ENCODE results near the gene AP4E1. TPM values are rescaled to one million over a fixed set of nuclear protein-coding genes. Genes with fewer than 3 reads are reported as not detected.
A peak's percentile ranks its signal among the peaks of the same experiment; 100 is the strongest.

Gene AP4E1
- total RNA-seq, 3 donors from 2014 or later (not counting 1 experiment from before 2014, with no cell fraction given), result 13.1 to 14.5 (median 14.1) TPM

DNA sequence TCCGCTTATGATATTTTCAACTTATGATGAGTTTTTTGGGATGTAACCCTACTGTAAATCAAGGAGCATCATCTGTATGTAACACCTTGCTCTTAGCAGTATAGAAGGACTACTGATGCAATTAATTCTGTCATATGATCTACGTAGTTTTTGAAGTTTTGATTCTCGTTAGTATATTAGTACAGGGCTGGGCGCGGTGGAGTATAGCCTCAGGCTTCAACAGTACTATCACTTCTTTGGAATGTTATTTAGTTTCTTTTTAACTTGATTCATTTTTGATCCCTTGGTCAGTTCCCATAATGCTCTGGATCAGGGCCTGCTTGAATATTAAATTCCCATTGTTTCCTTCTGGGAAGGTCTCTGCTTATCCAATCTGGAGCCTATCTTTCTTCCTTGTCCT lies 23.9 kb upstream of the AP4E1 start:
- H3K36me3 ChIP-seq (ENCODE audit: control insufficient read depth, insufficient read depth, low read length), result no peaks in the 10 kb centered on the region
- intact Hi-C loops (cut with micrococcal nuclease), result no loop called here
- H3K27me3 ChIP-seq (ENCODE audit: control insufficient read depth, insufficient read depth, low read length), result no peaks in the 10 kb centered on the region
- no peaks in the 10 kb centered on the region for H3K9me3 Mint-ChIP-seq
- peaks cover 19% of the 10 kb centered on the region for H3K4me1 ChIP-seq (ENCODE audit: control insufficient read depth, insufficient read depth, low read length)
- H3K4me3 Mint-ChIP-seq, result no peak overlapping the region
- ATAC-seq (no peak), DNase-seq (no peak)
- no peak overlapping the region for H3K27ac Mint-ChIP-seq
- no peaks in the 10 kb centered on the region for H3K36me3 Mint-ChIP-seq
- H3K4me1 Mint-ChIP-seq, result peaks cover 5 to 15% of the 10 kb centered on the region in 2 donors
- H3K4me3 ChIP-seq (ENCODE audit: low read length), result no peak overlapping the region
- TF ChIP-seq CTCF (IDR thresholded peaks at IDR 0.05), result no peak
- no peak overlapping the region for H3K27ac ChIP-seq (ENCODE audit: low read length)
- no peaks in the 10 kb centered on the region for H3K27me3 Mint-ChIP-seq (ENCODE audit: low read depth in 2 of 2)
- 95% methylated on average over 5 of the region's 5 CpGs for WGBS (ENCODE audit: insufficient coverage)
- no peaks in the 10 kb centered on the region for H3K9me3 ChIP-seq (ENCODE audit: control insufficient read depth, insufficient read depth, low read length)

GRCh38 chr15:50886139-50886467 lies 22.4 kb upstream of the AP4E1 start:
- intact Hi-C loops (cut with micrococcal nuclease), result loop anchor here (1.0 kb wide), 1 partner anchor 21 kb away; no protein-coding TSS in a partner anchor
- no peak overlapping the region for H3K4me3 Mint-ChIP-seq
- no peaks in the 10 kb centered on the region for H3K27me3 Mint-ChIP-seq (ENCODE audit: low read depth in 2 of 2)
- peak; percentile 39 for TF ChIP-seq CTCF (IDR thresholded peaks at IDR 0.05)
- H3K9me3 Mint-ChIP-seq, result no peaks in the 10 kb centered on the region
- peaks cover 8% of the 10 kb centered on the region for H3K36me3 Mint-ChIP-seq
- ATAC-seq, result no peak
- no peaks in the 10 kb centered on the region for H3K36me3 ChIP-seq (ENCODE audit: control insufficient read depth, insufficient read depth, low read length)
- DNase-seq, result no peak
- peaks cover 15% of the 10 kb centered on the region for H3K4me1 ChIP-seq (ENCODE audit: control insufficient read depth, insufficient read depth, low read length)
- no peak overlapping the region for H3K27ac ChIP-seq (ENCODE audit: low read length)
- H3K9me3 ChIP-seq (ENCODE audit: control insufficient read depth, insufficient read depth, low read length), result peaks cover 3% of the 10 kb centered on the region
- no peaks in the 10 kb centered on the region for H3K27me3 ChIP-seq (ENCODE audit: control insufficient read depth, insufficient read depth, low read length)
- H3K27ac Mint-ChIP-seq, result no peak overlapping the region
- H3K4me1 Mint-ChIP-seq, result peaks cover 0 to 5% of the 10 kb centered on the region in 2 donors
- no peak overlapping the region for H3K4me3 ChIP-seq (ENCODE audit: low read length)

GRCh38 chr15:50886611-50887345 lies 21.7 kb upstream of the AP4E1 start:
- Histone ChIP-seq H3K27ac (ENCODE audit: low read length) (no peak overlapping the region), H3K36me3 (ENCODE audit: control insufficient read depth, insufficient read depth, low read length) (no peaks in the 10 kb centered on the region), H3K4me1 (ENCODE audit: control insufficient read depth, insufficient read depth, low read length) (peaks cover 11% of the 10 kb centered on the region), H3K4me3 (ENCODE audit: low read length) (no peak overlapping the region), H3K9me3 (ENCODE audit: control insufficient read depth, insufficient read depth, low read length) (peaks cover 7% of the 10 kb centered on the region), H3K27me3 (ENCODE audit: control insufficient read depth, insufficient read depth, low read length) (no peaks in the 10 kb centered on the region)
- ATAC-seq (no peak), DNase-seq (no peak)
- Mint-ChIP-seq H3K27ac (no peak overlapping the region), H3K27me3 (ENCODE audit: low read depth in 2 of 2) (no peaks in the 10 kb centered on the region), H3K9me3 (no peaks in the 10 kb centered on the region), H3K36me3 (peaks cover 11% of the 10 kb centered on the region), H3K4me1 (peaks cover 0 to 5% of the 10 kb centered on the region in 2 donors), H3K4me3 (no peak overlapping the region)
- no peak for TF ChIP-seq CTCF (IDR thresholded peaks at IDR 0.05)
- intact Hi-C loops (cut with micrococcal nuclease), result loop anchor here (1.0 kb wide), 1 partner anchor 21 kb away; no protein-coding TSS in a partner anchor
- no CpG with 5 or more reads among the region's 2 CpGs for WGBS (ENCODE audit: insufficient coverage)

DNA sequence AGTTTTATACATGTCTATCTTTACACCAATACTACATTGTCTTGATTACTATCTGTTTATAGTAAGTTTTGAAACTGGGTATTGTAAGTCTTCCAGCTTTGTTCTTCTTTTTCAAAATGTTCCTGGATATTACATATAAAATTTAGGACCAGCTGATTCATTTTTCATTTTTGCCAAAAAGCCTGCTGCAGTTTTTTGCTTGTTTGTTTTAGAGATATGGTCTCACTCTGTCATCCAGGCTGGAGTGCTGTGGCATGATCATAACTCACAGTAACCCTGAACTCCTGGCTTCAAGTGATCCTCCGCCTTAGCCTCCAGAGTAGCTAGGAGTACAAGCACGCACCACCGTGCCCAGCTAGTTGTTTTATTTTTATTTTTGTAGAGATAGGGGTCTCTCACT lies 20.4 kb upstream of the AP4E1 start:
- peaks cover 11% of the 10 kb centered on the region for H3K4me1 ChIP-seq (ENCODE audit: control insufficient read depth, insufficient read depth, low read length)
- Mint-ChIP-seq H3K4me1 (peaks cover 0 to 5% of the 10 kb centered on the region in 2 donors), H3K9me3 (no peaks in the 10 kb centered on the region), H3K27me3 (ENCODE audit: low read depth in 2 of 2) (no peaks in the 10 kb centered on the region), H3K4me3 (no peak overlapping the region), H3K27ac (no peak overlapping the region), H3K36me3 (peaks cover 11% of the 10 kb centered on the region)
- TF ChIP-seq CTCF (IDR thresholded peaks at IDR 0.05), result no peak
- intact Hi-C loops (cut with micrococcal nuclease), result no loop called here
- peaks cover 7% of the 10 kb centered on the region for H3K9me3 ChIP-seq (ENCODE audit: control insufficient read depth, insufficient read depth, low read length)
- no peaks in the 10 kb centered on the region for H3K27me3 ChIP-seq (ENCODE audit: control insufficient read depth, insufficient read depth, low read length)
- no peak overlapping the region for H3K4me3 ChIP-seq (ENCODE audit: low read length)
- ATAC-seq (no peak), DNase-seq (no peak)
- 100% methylated on average over 2 of the region's 3 CpGs for WGBS (ENCODE audit: insufficient coverage)
- no peak overlapping the region for H3K27ac ChIP-seq (ENCODE audit: low read length)
- H3K36me3 ChIP-seq (ENCODE audit: control insufficient read depth, insufficient read depth, low read length), result no peaks in the 10 kb centered on the region
